IMR-90 (cell line): ENCODE results near the gene BST1. TPM values are rescaled to one million over a fixed set of nuclear protein-coding genes. Genes with fewer than 3 reads are reported as not detected.

ENCODE experiments used
- ATAC-seq: fragments of 200-7000 bp; cut with Tn5 transposase; 2 replicates; pipeline ENCODE4 v1.9.1; 2020; ENCODE audit warnings: low read depth, mild to moderate bottlenecking, moderate library complexity
- BruUV-seq: library from RNA; stranded (reverse); fragments of 400-500 nt; replicated peaks from 2 replicates; lab custom pipeline; 2021; lab: Mats Ljungman, UMichigan
- CTCF ChIA-PET: fragments of 300-600 bp; formaldehyde crosslinking; extraction: SDS; loops from one replicate; lab custom pipeline; 2021; ENCODE audit warnings: antibody characterized with exemption; lab: Yijun Ruan, JAX
- POLR2A ChIA-PET: fragments of 300-600 bp; sonication (Branson Sonifier 250); formaldehyde crosslinking; loops from one replicate; lab custom pipeline; 2022; ENCODE audit warnings: antibody characterized with exemption; ENCODE audit not compliant: unreplicated experiment; lab: Charles Lee
- DNase-seq: peaks from one replicate; pipeline ENCODE4 v3.0.0; 2013
- H2AFZ ChIP-seq: replicated peaks from 2 replicates; pipeline ENCODE3; 2013; ENCODE audit warnings: low read length, mild to moderate bottlenecking; ENCODE audit not compliant: poor library complexity
- H2AK5ac ChIP-seq: 2 replicates; pipeline ENCODE4 v1.6.1; 2013; ENCODE audit warnings: low read depth, low read length, inconsistent platforms
- H2AK9ac ChIP-seq: replicated peaks from 2 replicates; pipeline ENCODE3; 2013; ENCODE audit warnings: mild to moderate bottlenecking, low read depth, low read length, moderate library complexity; ENCODE audit not compliant: poor library complexity
- H2BK120ac ChIP-seq: 2 replicates; pipeline ENCODE4 v1.6.1; 2013; ENCODE audit warnings: low read depth, low read length, inconsistent platforms
- H2BK15ac ChIP-seq: 3 replicates; pipeline ENCODE4 v1.6.1; 2013; ENCODE audit warnings: low read depth, low read length, inconsistent platforms
- H2BK20ac ChIP-seq: 2 replicates; pipeline ENCODE4 v1.6.1; 2013; ENCODE audit warnings: low read depth, mild to moderate bottlenecking, inconsistent platforms, low read length, moderate library complexity
- H2BK5ac ChIP-seq: 2 replicates; pipeline ENCODE4 v1.6.1; 2013; ENCODE audit warnings: mild to moderate bottlenecking, low read depth, low read length, inconsistent platforms; ENCODE audit not compliant: poor library complexity, severe bottlenecking
- H3K14ac ChIP-seq: replicated peaks from 2 replicates; pipeline ENCODE4 v1.6.1; 2013; ENCODE audit warnings: low read depth, low read length, inconsistent platforms
- H3K18ac ChIP-seq: 2 replicates; pipeline ENCODE4 v1.6.1; 2013; ENCODE audit warnings: low read depth, low read length, control low read depth
- H3K23ac ChIP-seq: 2 replicates; pipeline ENCODE4 v1.6.1; 2013; ENCODE audit warnings: low read depth, low read length, inconsistent platforms
- H3K27ac ChIP-seq: 2 replicates; pipeline ENCODE4 v1.5.1; 2013; ENCODE audit warnings: mild to moderate bottlenecking, control low read depth, low read length; ENCODE audit not compliant: insufficient read depth
- H3K27me3 ChIP-seq: 2 replicates; pipeline ENCODE4 v1.6.1; 2013; ENCODE audit warnings: low read length; ENCODE audit not compliant: control insufficient read depth, insufficient read depth
- H3K36me3 ChIP-seq: 2 replicates; pipeline ENCODE4 v1.6.1; 2013; ENCODE audit warnings: low read length, mixed read lengths; ENCODE audit not compliant: control insufficient read depth, insufficient read depth
- H3K4ac ChIP-seq: 2 replicates; pipeline ENCODE4 v1.6.1; 2013; ENCODE audit warnings: low read depth, low read length, inconsistent platforms
- H3K4me1 ChIP-seq: 2 replicates; pipeline ENCODE4 v1.6.1; 2013; ENCODE audit warnings: low read length, mixed read lengths; ENCODE audit not compliant: control insufficient read depth, insufficient read depth
- H3K4me2 ChIP-seq: 2 replicates; pipeline ENCODE4 v1.6.1; 2013; ENCODE audit warnings: low read depth, mild to moderate bottlenecking, control low read depth, low read length, moderate library complexity
- H3K4me3 ChIP-seq: 2 replicates; pipeline ENCODE4 v1.5.1; 2013; ENCODE audit warnings: low read depth, mild to moderate bottlenecking, control low read depth, low read length, moderate library complexity; ENCODE audit not compliant: insufficient read depth
- H3K56ac ChIP-seq: 2 replicates; pipeline ENCODE4 v1.6.1; 2013; ENCODE audit warnings: low read length, inconsistent platforms; ENCODE audit not compliant: insufficient read depth; ENCODE audit errors: extremely low read depth
- H3K79me1 ChIP-seq, 2 experiments: 2 replicates each; pipeline ENCODE4 v1.6.1; 2013; ENCODE audit warnings: low read length in 2 of 2, inconsistent platforms in 1 of 2, low read depth in 1 of 2
- H3K9ac ChIP-seq: 2 replicates; pipeline ENCODE4 v1.6.1; 2013; ENCODE audit warnings: low read depth, low read length, control low read depth
- H3K9me1 ChIP-seq: 2 replicates; pipeline ENCODE4 v1.6.1; 2013; ENCODE audit warnings: low read length, inconsistent platforms; ENCODE audit not compliant: insufficient read depth
- H3K9me3 ChIP-seq: 2 replicates; pipeline ENCODE4 v1.6.1; 2013; ENCODE audit warnings: low read length; ENCODE audit not compliant: control insufficient read depth, insufficient read depth
- H4K20me1 ChIP-seq: 2 replicates; pipeline ENCODE4 v1.6.1; 2013; ENCODE audit warnings: low read length, inconsistent platforms; ENCODE audit not compliant: insufficient read depth
- H4K5ac ChIP-seq: 2 replicates; pipeline ENCODE4 v1.6.1; 2013; ENCODE audit warnings: mild to moderate bottlenecking, low read depth, low read length, control low read depth
- H4K8ac ChIP-seq, 2 experiments: 2 replicates each; pipeline ENCODE4 v1.6.1; 2013; ENCODE audit warnings: low read depth in 2 of 2, low read length in 2 of 2, control low read depth in 1 of 2, inconsistent platforms in 1 of 2
- H4K91ac ChIP-seq: 2 replicates; pipeline ENCODE4 v1.6.1; 2013; ENCODE audit warnings: low read depth, low read length, inconsistent platforms; ENCODE audit not compliant: insufficient read depth
- CEBPB ChIP-seq: IDR thresholded peaks from 2 replicates; pipeline ENCODE4 v1.6.1; 2012; ENCODE audit warnings: low read depth, low read length, improper control_type of control experiment
- CHD1 ChIP-seq: IDR thresholded peaks from 2 replicates; pipeline ENCODE4 v1.6.1; 2012; ENCODE audit warnings: low read depth, low read length, improper control_type of control experiment
- MAZ ChIP-seq: IDR thresholded peaks from 2 replicates; pipeline ENCODE4 v1.6.1; 2012; ENCODE audit warnings: low read depth, mild to moderate bottlenecking, low read length, improper control_type of control experiment, moderate library complexity, borderline replicate concordance
- MXI1 ChIP-seq: IDR thresholded peaks from 2 replicates; pipeline ENCODE4 v1.6.1; 2012; ENCODE audit warnings: low read depth, mild to moderate bottlenecking, low read length, moderate library complexity, borderline replicate concordance
- RAD21 ChIP-seq: IDR thresholded peaks from 2 replicates; pipeline ENCODE4 v1.6.1; 2012; ENCODE audit warnings: low read length, improper control_type of control experiment
- SMC3 ChIP-seq: fragments of 150-350 bp; IDR thresholded peaks from 2 replicates; pipeline ENCODE4 v1.6.1; 2016; ENCODE audit warnings: low read depth, mild to moderate bottlenecking, antibody characterized with exemption, low read length, moderate library complexity
- WGBS, 2 experiments: methylation state at CpG; one replicate each; pipeline versions ENCODE4 v1.1.5 to v1.1.7; 2013; ENCODE audit warnings: missing lambda C conversion rate in 2 of 2; ENCODE audit not compliant: insufficient read length in 1 of 2; ENCODE audit errors: extremely low coverage in 2 of 2; 5-methylcytosine and 5-hydroxymethylcytosine counted together
- dilution Hi-C: fragments of 300-500 bp; cut with HindIII; formaldehyde crosslinking; loops from one replicate; pipeline ENCODE4 v1.14.3; 2018; ENCODE audit warnings: low sequenced_read_pairs; ENCODE audit not compliant: unreplicated experiment
- in situ Hi-C: fragments of 300-500 bp; cut with MboI; formaldehyde crosslinking; loops from 3 replicates; pipeline ENCODE4 v1.14.3; 2019; ENCODE audit warnings: low sequenced_read_pairs, inconsistent platforms, mixed read lengths
- intact Hi-C: fragments of 100-400 bp; cut with micrococcal nuclease; formaldehyde crosslinking; loops from 2 replicates; pipeline ENCODE4 v1.10.0; 2022
- polyA plus RNA-seq, 3 experiments: library from polyadenylated mRNA; depleted of rRNA; stranded (reverse); fragments of >200 nt; gene quantifications; 2 replicates each; pipeline ENCODE4 v1.2.3, GENCODE V29; 2012; ENCODE audit warnings: low replicate concordance in 1 of 3
- total RNA-seq: library from RNA; depleted of rRNA; stranded (reverse); fragments of >200 nt; gene quantifications from 2 replicates; pipeline ENCODE4 v1.2.3, GENCODE V29; 2012
- TF ChIP-seq, protein P1 (sequence below): fragments of 150-350 bp; IDR thresholded peaks from 2 replicates; pipeline ENCODE4 v1.6.1; 2016; ENCODE audit warnings: low read depth, mild to moderate bottlenecking, low read length, moderate library complexity, borderline replicate concordance
- TF ChIP-seq, protein P2 (sequence below): fragments of 150-350 bp; IDR thresholded peaks from 2 replicates; pipeline ENCODE4 v1.6.1; 2017; ENCODE audit warnings: mild to moderate bottlenecking, antibody characterized with exemption, low read length, low read depth

BST1 gene
- total and polyA plus RNA-seq, 2 of the 4 experiments (the other 2 are of a cell fraction), result 6.6 to 11.1 TPM

DNA sequence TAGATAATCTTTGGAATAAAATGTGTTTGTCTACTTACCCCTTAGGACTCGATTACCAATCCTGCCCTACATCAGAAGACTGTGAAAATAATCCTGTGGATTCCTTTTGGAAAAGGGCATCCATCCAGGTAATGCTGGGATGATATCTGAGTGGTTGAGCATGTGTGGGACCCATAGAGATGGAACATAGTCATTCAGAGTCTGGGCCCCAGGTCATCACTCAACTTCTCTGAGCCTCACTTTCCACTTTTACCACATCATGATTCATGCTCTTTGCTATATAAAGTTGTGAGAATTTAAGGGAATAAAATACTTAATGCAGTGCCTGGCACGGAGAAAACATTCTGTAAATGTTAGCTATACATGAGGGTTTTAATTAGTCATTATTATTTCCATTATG is 8.9 kb downstream of the BST1 start:
- no peak overlapping the region for H4K8ac ChIP-seq
- no peak overlapping the region for H3K27ac ChIP-seq
- no peak overlapping the region for H2AFZ ChIP-seq
- dilution Hi-C loops (no loop called here), intact Hi-C loops (no loop called here), in situ Hi-C loops (no loop called here)
- no CpG with 5 or more reads among the region's 2 CpGs for WGBS, 2 experiments
- no peak overlapping the region for H3K4me3 ChIP-seq
- H2AK5ac ChIP-seq, result no peak overlapping the region
- H3K9me3 ChIP-seq, result no peaks in the 10 kb centered on the region
- no peak overlapping the region for H2BK20ac ChIP-seq
- no peak overlapping the region for H4K5ac ChIP-seq
- peaks cover 9% of the 10 kb centered on the region for H3K4me1 ChIP-seq
- H3K18ac ChIP-seq, result no peak overlapping the region
- no peak overlapping the region for H3K4me2 ChIP-seq
- no peak for DNase-seq
- no peak overlapping the region for H4K91ac ChIP-seq
- no peak overlapping the region for H2BK120ac ChIP-seq
- no peak overlapping the region for H3K4ac ChIP-seq
- no peak overlapping the region for H2BK5ac ChIP-seq
- H2BK15ac ChIP-seq, result no peak overlapping the region
- H4K20me1 ChIP-seq, result no peaks in the 10 kb centered on the region
- peaks cover 2% of the 10 kb centered on the region; the same call in 1 of the 2 replicates for H3K9me1 ChIP-seq
- POLR2A ChIA-PET, result no interaction called here
- H3K9ac ChIP-seq, result no peak overlapping the region
- no peak overlapping the region for H3K56ac ChIP-seq
- H3K14ac ChIP-seq, result no peak overlapping the region
- ATAC-seq, result no peak
- H3K27me3 ChIP-seq, result no peaks in the 10 kb centered on the region
- H2AK9ac ChIP-seq, result no peak overlapping the region
- CTCF ChIA-PET, result no interaction called here
- no peak overlapping the region for H3K23ac ChIP-seq
- no peak for TF ChIP-seq CEBPB
- TF ChIP-seq, protein P1, sequence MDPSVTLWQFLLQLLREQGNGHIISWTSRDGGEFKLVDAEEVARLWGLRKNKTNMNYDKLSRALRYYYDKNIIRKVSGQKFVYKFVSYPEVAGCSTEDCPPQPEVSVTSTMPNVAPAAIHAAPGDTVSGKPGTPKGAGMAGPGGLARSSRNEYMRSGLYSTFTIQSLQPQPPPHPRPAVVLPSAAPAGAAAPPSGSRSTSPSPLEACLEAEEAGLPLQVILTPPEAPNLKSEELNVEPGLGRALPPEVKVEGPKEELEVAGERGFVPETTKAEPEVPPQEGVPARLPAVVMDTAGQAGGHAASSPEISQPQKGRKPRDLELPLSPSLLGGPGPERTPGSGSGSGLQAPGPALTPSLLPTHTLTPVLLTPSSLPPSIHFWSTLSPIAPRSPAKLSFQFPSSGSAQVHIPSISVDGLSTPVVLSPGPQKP, result no peak
- TF ChIP-seq MAZ, result no peak
- no peak for TF ChIP-seq MXI1
- TF ChIP-seq, protein P2, sequence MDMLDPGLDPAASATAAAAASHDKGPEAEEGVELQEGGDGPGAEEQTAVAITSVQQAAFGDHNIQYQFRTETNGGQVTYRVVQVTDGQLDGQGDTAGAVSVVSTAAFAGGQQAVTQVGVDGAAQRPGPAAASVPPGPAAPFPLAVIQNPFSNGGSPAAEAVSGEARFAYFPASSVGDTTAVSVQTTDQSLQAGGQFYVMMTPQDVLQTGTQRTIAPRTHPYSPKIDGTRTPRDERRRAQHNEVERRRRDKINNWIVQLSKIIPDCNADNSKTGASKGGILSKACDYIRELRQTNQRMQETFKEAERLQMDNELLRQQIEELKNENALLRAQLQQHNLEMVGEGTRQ, result no peak
- no peak for TF ChIP-seq SMC3
- no peak for TF ChIP-seq RAD21
- no peak for TF ChIP-seq CHD1
- H3K36me3 ChIP-seq, result no peaks in the 10 kb centered on the region; the same call in 1 of the 2 replicates
- no peaks in the 10 kb centered on the region for H3K79me1 ChIP-seq
- BruUV-seq, result no TSS peak
